MM.1S (cell line): ENCODE data around the gene CD58.

Source experiments
- EZH2 ChIP-seq: fragments of 300-600 bp; sonication (generic); optimal IDR thresholded peaks from 2 replicates; pipeline ENCODE3; 2017; ENCODE audit warnings: low read depth, mild to moderate bottlenecking, antibody characterized with exemption, low read length, mixed read lengths
- TF ChIP-seq, protein P1 (sequence below): fragments of 300-600 bp; sonication (generic); IDR thresholded peaks from 2 replicates; pipeline ENCODE4 v1.5.1; 2016; ENCODE audit warnings: antibody characterized with exemption, low read length, mixed read lengths

DNA sequence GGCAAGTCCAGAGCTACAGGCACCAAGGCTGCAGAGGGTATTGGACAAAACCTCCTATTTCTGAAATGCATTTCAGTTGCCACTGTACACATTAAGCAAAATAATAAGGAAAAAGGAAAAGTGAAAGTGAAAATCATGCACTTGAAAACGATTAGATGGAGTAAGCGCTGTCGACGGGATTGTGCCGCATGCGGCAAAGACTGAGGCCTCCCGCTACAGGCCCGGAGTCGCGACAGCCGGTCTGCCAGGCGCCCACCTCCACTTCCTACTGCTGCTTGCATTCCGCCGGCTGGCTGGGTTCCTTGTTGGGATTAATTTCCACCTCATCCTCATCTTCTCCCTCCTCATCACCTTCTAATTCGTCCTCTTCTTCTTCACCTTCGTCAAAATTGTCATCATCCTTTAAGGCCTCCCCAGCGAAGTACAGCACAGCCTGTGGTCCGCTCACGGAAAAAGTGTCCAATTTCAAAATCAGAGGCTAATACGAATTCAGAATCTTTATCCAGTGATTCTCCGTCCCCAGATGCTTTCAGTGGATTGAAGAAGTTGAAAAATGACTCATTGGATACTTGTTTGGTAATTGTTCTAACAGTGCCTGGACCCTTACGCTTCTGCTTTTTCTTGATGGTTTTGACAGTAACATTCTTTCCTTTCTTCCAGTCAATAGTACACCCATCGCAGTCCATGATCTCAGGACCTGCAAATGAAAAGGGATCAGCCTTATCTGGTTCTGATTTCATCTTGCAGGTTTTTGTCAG is 38.0 kb downstream of the CD58 start:
- TF ChIP-seq, protein P1, sequence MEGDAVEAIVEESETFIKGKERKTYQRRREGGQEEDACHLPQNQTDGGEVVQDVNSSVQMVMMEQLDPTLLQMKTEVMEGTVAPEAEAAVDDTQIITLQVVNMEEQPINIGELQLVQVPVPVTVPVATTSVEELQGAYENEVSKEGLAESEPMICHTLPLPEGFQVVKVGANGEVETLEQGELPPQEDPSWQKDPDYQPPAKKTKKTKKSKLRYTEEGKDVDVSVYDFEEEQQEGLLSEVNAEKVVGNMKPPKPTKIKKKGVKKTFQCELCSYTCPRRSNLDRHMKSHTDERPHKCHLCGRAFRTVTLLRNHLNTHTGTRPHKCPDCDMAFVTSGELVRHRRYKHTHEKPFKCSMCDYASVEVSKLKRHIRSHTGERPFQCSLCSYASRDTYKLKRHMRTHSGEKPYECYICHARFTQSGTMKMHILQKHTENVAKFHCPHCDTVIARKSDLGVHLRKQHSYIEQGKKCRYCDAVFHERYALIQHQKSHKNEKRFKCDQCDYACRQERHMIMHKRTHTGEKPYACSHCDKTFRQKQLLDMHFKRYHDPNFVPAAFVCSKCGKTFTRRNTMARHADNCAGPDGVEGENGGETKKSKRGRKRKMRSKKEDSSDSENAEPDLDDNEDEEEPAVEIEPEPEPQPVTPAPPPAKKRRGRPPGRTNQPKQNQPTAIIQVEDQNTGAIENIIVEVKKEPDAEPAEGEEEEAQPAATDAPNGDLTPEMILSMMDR, result no peak
- no peak for TF ChIP-seq EZH2
